ENCODE measurements around the gene SFTPA2.
"Not testable (repeated sequence)": the region's sequence is repeated elsewhere in the genome, so short reads cannot be mapped to it uniquely, and the experiment has no call there.

Gene SFTPA2

DNA sequence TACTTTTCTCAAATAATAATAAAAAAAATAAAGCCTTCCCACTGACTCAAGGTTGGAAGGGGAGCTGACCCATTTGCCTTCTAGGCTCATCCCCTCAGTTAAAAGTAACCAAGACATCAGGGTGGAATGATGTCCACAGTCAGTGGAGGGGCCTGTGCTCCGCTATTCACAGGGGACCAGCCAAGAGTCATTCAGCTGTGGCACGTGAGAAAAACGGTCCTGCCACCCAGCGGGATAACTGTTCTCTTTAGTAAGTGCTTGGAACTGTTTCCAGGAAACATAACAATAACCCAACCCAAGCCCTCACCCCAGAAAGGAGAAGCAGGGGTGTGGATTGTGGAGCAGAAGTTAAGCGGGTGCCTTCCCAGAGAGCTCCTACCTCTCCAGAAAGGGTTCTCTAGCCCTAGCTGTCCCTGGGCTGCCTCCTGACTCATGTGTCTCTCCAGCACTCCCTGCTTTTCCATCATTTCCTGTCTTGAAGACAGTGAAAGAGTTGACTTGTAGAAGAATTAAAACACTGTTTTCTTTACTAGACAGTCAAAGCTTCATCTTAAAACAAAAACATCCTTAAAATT, 50.2 kb downstream of the SFTPA2 start:
- DNase-seq = not testable (repeated sequence)

DNA sequence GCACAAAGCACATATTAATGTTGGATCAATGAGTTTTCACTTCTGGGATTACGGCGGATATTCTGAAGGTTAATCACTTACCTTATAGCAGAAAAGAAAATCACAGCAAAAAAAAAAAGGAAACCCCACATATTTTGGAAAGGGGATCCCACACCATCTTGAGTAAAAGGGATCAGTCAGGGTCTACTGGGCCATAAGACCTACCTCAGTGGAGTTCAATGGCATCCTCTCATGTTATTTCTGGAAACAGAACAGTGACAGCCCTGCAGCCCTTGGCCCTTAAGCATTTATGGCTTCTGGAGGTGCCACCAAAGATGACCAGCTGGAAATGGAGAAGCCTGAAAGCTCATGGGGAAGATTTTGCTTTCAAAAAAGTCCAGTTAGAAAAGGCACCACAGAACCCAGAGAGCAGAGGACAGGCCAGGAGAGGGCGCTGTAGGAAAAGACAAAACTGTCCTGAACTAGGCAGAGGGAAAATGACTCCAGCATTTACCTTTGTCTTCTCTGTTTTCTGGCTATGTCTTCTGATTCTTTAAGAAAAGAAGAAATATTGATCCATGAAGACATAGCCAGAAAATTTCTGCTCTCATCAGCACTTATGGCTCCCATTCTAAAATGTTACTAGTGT, 50.8 kb downstream of the SFTPA2 start:
- not testable (repeated sequence) for DNase-seq

DNA sequence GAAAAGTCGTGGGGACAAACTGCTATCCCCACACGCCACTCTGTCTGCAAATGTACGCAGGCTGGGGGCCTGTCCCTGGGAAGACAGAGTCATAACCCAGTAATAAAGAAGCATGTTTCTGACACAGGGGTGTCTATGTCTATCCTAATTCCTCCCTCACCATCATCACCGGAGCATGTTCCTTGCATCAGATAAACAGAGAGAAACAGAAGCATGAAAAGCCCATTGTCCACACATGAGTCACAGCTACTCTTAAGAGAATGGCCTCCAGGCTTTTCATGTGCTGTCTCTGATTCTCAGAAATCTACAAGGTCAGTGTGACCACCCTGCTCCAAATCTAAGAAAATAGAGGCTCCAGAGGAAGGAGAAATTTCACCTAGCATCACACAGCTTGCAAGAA, 52.0 kb downstream of the SFTPA2 start:
- not testable (repeated sequence) for DNase-seq

DNA sequence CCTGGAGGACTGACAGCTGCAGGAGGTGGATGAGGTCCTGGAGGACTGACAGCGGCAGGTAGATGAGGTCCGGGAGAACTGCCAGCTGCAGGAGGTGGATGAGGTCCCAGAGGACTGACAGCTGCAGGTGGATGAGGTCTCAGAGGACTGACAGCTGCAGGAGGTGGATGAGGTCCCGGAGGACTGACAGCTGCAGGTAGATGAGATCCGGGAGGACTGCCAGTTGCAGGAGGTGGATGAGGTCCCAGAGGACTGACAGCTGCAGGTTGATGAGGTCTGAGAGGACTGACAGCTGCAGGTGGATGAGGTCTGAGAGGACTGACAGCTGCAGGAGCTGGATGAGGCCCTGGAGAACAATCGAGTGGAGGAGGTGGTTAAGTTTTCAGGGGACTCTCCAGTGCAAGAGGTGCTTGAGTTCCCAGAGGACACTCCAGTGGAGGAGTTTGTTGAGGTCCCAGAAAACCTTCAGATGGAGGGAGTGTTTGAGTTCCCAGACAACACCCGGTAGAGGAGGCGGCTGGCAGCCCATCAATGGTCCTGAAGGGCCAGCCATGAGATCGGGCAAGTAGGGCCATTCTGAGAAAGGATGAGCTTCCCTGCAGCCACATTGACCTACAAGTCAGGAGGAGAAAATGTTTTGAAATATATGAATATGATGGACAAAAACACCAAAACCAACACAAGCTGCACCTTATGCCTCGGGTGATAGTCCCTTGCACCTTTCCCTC, 52.6 kb downstream of the SFTPA2 start:
- no peak for DNase-seq
